Activated gamma-delta T cell treated with Interleukin-2 at 50 U/mL for 16 hours (primary cell): Measurements from ENCODE around the gene AUTS2.

ENCODE experiments used
- DNase-seq: peaks from one replicate; pipeline ENCODE4 v3.0.0-alpha.2; 2020

AUTS2 gene

GRCh38 chr7:70693686-70694433 lies 1095.6 kb downstream of the AUTS2 start:
- DNase-seq = peak; percentile 65

GRCh38 chr7:70694434-70694970 lies 1096.2 kb downstream of the AUTS2 start:
- DNase-seq = peak; percentile 25

DNA sequence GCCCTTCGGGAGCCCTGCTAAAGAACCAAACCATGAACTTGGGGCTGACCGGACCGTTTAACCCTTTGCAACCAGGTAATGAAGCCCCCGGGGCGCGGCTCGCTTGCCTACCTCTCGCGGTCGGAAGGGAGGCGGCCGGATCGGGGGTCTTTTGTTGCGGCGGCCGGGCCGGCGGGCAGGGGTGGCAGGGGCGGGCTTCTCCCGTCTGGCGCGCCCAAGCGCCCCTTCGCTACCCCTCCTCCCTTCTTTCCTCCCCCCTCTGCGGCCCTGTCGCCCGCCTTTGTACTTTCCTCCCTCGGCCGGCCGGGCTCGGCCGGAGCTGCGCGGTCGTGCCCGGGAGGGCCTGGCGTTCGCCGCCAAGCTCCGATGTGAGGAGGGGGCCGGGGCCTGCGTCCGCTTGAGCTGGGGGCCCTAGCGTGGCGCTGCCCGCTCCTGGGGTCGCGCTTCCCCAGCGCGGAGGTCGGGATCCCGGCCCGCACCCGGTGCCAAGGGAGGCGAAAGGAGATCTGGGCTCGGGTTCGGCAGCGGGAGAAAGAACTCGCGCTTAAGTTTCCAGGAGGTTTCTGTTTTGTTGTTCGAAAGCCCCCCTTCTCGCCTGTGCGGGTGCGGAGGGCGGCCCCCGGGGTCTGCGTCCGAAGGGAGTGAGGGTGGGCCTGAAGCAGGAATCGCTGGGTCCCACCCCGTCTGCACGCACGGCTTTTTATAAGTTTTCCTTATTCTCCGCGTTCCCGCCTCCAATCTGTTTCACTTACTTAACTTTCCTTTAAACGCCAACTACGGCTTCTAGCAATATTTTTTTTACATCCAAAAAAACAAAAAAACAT lies 1096.9 kb downstream of the AUTS2 start:
- DNase-seq = no peak

DNA sequence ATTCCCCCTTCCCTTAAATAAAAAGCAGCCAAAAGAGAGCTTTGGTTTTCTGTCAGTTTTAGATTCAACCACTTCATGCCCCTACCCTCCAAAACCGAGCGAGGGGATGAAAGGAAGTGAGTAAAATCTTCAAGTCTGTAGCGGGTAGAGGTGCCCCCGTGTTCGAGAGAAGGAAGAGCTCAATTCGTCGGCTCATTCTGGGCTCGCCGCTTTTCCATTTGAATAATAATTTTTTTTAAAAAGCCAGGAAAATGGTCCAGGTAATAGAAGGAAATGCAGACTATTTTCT lies 1097.5 kb downstream of the AUTS2 start:
- no peak for DNase-seq

DNA sequence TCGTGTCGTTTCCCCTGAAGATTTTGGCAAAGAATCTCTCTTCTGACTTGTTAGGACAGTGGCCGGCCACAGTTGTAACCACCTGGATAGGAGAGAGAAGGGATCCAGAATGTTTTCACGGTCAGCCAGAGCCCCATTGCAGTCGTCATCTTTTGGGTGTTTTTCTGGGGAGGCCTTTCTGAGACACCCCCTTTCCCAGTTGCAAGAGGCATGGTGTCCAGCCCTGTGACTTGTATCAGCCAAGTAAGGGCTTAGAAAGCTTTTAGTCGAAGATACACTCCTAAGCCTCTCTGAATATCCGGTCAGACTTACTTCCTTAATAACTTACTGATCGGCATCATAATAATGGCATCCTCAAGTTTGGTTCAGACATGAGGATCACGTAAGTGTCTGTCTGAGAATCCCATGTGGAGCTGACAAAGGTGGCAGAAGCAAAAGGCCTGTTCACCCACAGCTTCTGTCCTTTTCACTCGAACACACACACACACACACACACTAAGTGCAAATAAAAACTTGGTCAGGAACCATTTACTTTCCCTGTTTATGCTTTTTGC lies 1098.0 kb downstream of the AUTS2 start:
- no peak for DNase-seq

DNA sequence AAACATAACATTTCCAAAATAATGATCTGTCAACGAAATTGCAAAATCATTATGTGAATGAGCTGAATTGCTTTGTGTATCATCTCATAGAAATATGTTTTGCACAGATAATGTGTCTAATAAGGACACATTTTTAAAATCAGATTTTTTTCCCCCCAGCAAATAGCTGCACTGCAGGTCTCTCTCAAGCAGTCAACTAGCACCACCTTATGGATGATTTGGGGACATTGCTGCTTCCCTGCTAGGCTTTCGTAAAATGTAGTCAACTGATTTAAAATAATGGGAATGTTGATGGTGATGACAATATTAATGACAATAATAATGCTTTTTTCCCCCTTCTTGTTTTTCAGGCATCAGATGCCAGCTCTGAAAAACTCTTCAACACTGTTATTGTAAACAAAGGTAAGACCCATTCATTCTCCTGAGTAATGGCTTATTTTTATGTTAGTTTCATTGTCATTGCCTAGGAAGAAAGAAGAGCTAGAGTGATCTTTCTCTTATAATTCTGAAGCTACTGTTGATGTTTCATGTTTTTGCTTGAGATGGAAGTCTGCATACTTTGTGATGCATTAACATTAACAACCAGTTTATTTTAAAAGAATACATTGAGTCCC lies 1100.1 kb downstream of the AUTS2 start:
- DNase-seq = peak; percentile 20

DNA sequence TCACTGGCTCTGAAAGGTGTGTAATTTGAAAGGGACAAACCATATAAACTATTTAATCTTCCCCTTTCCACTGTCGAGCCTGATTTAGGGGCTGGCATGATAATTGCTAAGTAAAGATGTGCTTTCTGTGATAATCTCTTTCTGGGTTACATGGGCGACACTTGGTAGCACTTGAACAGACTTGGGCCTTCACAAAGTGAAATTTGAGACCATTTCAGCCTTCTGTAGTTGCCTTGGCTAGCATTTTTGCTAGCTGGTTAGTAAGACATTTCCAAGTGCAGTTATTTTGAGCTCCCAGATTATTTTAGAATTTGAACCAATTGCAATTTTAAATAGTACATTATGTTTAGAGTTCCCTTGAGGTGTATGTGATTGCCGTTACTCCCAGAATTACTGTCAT lies 1101.0 kb downstream of the AUTS2 start:
- no peak for DNase-seq

- no peak for DNase-seq
Measured at GRCh38 chr7:70700055-70700940, 1102.0 kb downstream of the AUTS2 start.

DNA sequence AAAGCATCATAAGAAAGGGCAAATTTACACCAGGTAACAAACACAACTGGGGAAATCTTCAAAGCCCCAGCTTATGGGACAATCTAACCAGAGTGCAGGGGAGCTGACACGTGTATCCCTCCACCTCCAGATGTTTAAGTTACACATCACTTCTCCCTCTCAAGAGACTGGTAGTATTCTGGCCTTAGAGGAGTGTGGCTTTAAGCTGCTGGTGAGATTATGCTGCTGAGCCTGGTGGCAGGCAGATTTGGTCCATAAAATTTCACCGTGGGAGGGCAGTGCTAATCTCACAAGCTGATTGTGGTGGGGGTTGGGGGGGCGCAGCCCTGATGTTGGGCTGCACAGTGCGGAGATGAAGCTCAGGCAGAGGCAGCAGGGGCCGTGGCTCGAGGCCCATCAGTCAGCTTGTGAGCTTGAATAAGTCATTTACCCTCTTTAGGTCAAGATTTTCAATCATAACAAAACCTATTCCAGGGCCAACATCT lies 1102.7 kb downstream of the AUTS2 start:
- no peak for DNase-seq

GRCh38 chr7:70701477-70701876 lies 1103.2 kb downstream of the AUTS2 start:
- DNase-seq = no peak

GRCh38 chr7:70701991-70702390 lies 1103.7 kb downstream of the AUTS2 start:
- no peak for DNase-seq

DNA sequence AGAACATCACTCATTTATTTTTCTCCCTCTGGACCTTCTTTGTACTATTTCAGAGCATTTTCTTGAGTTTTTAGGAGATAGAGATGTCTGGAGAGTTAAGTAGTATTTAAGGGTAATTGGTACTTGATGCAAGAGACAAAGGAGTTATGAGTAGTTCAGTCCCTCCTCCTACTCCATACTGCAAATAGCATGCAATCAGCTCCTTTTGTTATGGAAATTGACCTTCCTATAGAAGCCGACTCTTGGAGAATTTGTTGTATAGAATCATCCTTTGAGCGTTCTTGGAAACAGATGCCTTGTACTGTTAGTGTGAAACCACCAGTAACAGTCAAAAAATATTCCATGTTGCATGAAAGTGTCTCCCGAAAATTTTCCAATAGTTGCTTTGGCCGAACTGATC lies 1105.5 kb downstream of the AUTS2 start:
- no peak for DNase-seq

GRCh38 chr7:70704831-70705346 lies 1106.6 kb downstream of the AUTS2 start:
- DNase-seq = no peak

DNA sequence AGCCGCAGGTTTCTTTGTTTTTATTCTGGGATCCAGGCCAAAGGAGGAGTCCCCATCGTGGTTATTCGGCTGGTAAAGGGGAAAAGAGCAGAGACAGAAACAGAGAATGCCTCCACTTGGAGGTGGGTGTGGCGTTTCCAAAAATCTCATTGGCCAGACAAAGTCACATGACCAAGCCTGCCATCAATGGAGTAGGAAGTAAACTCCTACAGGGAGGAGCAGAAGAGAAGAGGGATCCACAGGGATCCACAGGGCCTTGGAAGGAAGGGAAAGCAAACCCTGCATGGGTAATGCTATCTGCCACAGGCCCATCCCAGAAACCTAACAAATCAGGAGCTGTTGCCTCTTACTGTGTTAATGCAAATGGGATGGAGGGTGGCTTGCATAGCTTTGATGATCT lies 1107.9 kb downstream of the AUTS2 start:
- DNase-seq = no peak

DNA sequence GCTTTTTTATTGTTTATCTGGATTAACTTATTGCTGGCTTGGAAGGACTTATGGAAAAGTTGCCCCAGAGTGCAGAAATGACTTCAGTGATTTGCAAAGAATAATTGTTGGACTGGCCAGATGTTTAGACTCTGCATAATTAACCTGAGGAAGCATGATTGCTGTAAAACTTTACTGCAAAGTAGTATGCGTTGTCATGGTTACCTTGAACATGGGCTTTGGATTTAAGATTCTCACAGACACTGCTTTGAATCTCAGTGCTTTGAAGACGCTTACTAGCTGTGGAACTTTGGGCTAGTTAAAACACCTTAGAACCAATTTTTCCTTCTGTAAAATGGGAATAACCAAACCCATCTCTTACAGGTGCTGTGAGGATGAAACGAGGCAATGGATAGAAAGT lies 1108.4 kb downstream of the AUTS2 start:
- no peak for DNase-seq

DNA sequence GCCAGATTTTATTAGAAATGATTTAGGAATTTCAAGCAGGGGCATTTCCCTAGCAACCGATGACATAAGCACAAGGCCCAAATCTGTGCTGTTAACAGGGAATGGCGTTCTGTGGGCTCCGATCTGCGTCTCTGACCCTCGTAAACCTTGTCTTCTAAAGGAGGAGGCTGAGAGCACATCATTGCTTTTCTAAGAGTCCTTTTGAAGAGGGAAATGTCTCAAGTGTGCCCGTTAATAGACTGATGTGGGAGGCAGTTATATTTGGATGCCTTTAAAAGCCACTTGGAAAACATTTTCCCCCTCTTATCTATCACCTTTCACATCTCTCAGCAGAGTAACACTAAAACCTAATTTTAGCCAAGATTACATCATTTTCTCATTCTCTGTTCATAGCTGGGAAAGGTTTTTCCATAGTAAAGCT lies 1109.6 kb downstream of the AUTS2 start:
- DNase-seq = no peak

GRCh38 chr7:70710011-70710480 lies 1111.8 kb downstream of the AUTS2 start:
- DNase-seq = no peak

GRCh38 chr7:70710651-70711050 lies 1112.4 kb downstream of the AUTS2 start:
- DNase-seq = no peak

- DNase-seq = no peak
Measured at GRCh38 chr7:70711452-70711851, 1113.2 kb downstream of the AUTS2 start.

- no peak for DNase-seq
Measured at GRCh38 chr7:70712942-70713341, 1114.7 kb downstream of the AUTS2 start.

GRCh38 chr7:70714506-70715038 lies 1116.3 kb downstream of the AUTS2 start:
- DNase-seq = no peak
